ENCODE measurements around the gene ACSL3.

DNA sequence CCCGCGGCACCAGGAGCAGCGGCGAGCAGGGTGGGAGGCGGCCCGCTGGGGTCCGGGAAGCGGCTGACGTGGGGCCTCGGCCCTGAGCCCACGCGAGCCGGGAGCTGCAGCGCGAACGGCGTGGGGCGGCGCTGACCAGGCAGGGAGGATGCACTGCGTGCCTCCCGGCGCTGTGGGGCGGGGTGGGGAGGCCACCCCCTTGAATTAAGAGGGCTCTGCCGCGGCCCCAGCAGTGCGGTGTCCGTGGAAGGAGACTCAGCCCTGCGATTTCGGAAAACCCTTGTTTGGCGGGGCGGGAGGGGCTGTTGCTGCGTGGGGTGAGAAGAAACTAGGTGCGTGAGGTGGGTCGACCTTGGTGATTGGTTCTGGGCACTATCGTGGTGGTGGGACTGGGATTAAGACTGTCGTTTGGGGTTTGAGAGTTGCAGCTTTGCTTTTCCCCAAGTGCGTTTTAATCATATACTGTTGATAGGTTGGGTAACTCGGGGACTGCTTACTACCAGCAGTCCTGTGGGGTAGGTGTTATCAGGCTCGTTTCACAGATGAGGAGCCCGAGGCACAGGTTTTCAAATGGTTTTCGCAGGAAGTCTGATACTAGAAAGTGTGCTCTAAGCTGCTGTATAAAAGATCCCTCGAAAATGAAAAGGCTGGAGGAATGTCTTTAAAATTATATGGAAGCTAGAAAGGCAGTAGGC is 722 bp downstream of the ACSL3 start:
- TF ChIP-seq, protein P1, sequence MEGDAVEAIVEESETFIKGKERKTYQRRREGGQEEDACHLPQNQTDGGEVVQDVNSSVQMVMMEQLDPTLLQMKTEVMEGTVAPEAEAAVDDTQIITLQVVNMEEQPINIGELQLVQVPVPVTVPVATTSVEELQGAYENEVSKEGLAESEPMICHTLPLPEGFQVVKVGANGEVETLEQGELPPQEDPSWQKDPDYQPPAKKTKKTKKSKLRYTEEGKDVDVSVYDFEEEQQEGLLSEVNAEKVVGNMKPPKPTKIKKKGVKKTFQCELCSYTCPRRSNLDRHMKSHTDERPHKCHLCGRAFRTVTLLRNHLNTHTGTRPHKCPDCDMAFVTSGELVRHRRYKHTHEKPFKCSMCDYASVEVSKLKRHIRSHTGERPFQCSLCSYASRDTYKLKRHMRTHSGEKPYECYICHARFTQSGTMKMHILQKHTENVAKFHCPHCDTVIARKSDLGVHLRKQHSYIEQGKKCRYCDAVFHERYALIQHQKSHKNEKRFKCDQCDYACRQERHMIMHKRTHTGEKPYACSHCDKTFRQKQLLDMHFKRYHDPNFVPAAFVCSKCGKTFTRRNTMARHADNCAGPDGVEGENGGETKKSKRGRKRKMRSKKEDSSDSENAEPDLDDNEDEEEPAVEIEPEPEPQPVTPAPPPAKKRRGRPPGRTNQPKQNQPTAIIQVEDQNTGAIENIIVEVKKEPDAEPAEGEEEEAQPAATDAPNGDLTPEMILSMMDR (IDR thresholded peaks at IDR 0.05): peak; percentile 3
- no peak for TF ChIP-seq EZH2 (IDR thresholded peaks at IDR 0.05; ENCODE audit: borderline replicate concordance, insufficient read depth, low read depth, low read length, poor library complexity, severe bottlenecking)
